ENCODE measurements around the gene COPZ1.
"Not testable (repeated sequence)": the region's sequence is repeated elsewhere in the genome, so short reads cannot be mapped to it uniquely, and the experiment has no call there.

Gene COPZ1

GRCh38 chr12:54294953-54295566 is 29.9 kb upstream of the COPZ1 start:
- DNase-seq: no peak

- DNase-seq: no peak
Measured at GRCh38 chr12:54296393-54297099, 28.4 kb upstream of the COPZ1 start.

- DNase-seq: no peak
Measured at GRCh38 chr12:54298904-54299303, 26.0 kb upstream of the COPZ1 start.

GRCh38 chr12:54299515-54300224 is 25.3 kb upstream of the COPZ1 start:
- no peak for DNase-seq

GRCh38 chr12:54300225-54300731 is 24.7 kb upstream of the COPZ1 start:
- DNase-seq: no peak

- peak in 3 of 6 experiments; percentile 7 to 17 (median 12) for DNase-seq
Measured at GRCh38 chr12:54300732-54301427, 24.1 kb upstream of the COPZ1 start, which contains the start of gene NFE2. Gene NFE2, minus strand, starts transcription at chr12:54301015. Its CDS starts 5,767 bp downstream, at chr12:54295248.

- DNase-seq: no peak
Measured at GRCh38 chr12:54301428-54302048, 23.4 kb upstream of the COPZ1 start.

GRCh38 chr12:54303640-54304039 is 21.3 kb upstream of the COPZ1 start:
- no peak for DNase-seq

- DNase-seq: no peak
Measured at GRCh38 chr12:54304187-54304810, 20.6 kb upstream of the COPZ1 start.

GRCh38 chr12:54306925-54307741 is 17.8 kb upstream of the COPZ1 start:
- DNase-seq: no peak

- DNase-seq: no peak
Measured at GRCh38 chr12:54311051-54311450, 13.9 kb upstream of the COPZ1 start.

GRCh38 chr12:54312309-54312708 is 12.6 kb upstream of the COPZ1 start:
- DNase-seq: not testable (repeated sequence)

- no peak for DNase-seq
Measured at GRCh38 chr12:54321363-54321762, 3.6 kb upstream of the COPZ1 start.

- DNase-seq: not testable (repeated sequence)
Measured at GRCh38 chr12:54325442-54326109, 645 bp downstream of the COPZ1 start.

GRCh38 chr12:54328595-54329337 is 3.8 kb downstream of the COPZ1 start:
- DNase-seq: no peak

- no peak for DNase-seq
Measured at GRCh38 chr12:54329759-54330158, 4.8 kb downstream of the COPZ1 start.

GRCh38 chr12:54330442-54330841 is 5.5 kb downstream of the COPZ1 start:
- no peak for DNase-seq

- DNase-seq: no peak
Measured at GRCh38 chr12:54331461-54331860, 6.5 kb downstream of the COPZ1 start.

- DNase-seq: no peak
Measured at GRCh38 chr12:54333420-54334034, 8.6 kb downstream of the COPZ1 start.
